A673 (cell line): ENCODE data around the gene CUL2.
"Not testable (repeated sequence)": the region's sequence is repeated elsewhere in the genome, so short reads cannot be mapped to it uniquely, and the experiment has no call there.

Experiments
- CTCF ChIP-seq: fragments of 300-800, 200-600 bp; sonication (generic); conservative IDR thresholded peaks from 2 replicates; pipeline ENCODE4 v1.5.1; 2017; ENCODE audit warnings: low read depth, mild to moderate bottlenecking, antibody characterized with exemption, low read length, moderate library complexity, mixed read lengths
- EZH2 ChIP-seq: fragments of 200-600 bp; sonication (generic); IDR thresholded peaks from 2 replicates; pipeline ENCODE4 v1.6.1; 2017; ENCODE audit warnings: borderline replicate concordance, low read depth, mild to moderate bottlenecking, mixed read lengths, antibody characterized with exemption, low read length; ENCODE audit not compliant: poor library complexity, severe bottlenecking

GRCh38 chr10:35080261-35080660, 9.9 kb downstream of the CUL2 start:
- not testable (repeated sequence) for TF ChIP-seq CTCF, EZH2
